ENCODE measurements around the gene RPSA.
A peak's percentile ranks its signal among the peaks of the same experiment; 100 is the strongest.
"Not testable (repeated sequence)": the region's sequence is repeated elsewhere in the genome, so short reads cannot be mapped to it uniquely, and the experiment has no call there.

RPSA gene

GRCh38 chr3:39406368-39407258 lies at the start of gene RPSA:
RPSA (plus strand) TSS chr3:39406720; CDS start chr3:39407654, 934 bp downstream.
- H3K27me3 ChIP-seq = no peaks in the 10 kb centered on the region
- peak within 1 kb of the TSS; percentile 99 for H3K27ac ChIP-seq
- H4K20me1 ChIP-seq = peaks cover 50% of the 10 kb centered on the region
- H3K9ac ChIP-seq = peak within 1 kb of the TSS; percentile 99
- H3K4me1 ChIP-seq = peaks cover 68% of the 10 kb centered on the region
- H3K36me3 ChIP-seq = peaks cover 42% of the 10 kb centered on the region
- peak within 1 kb of the TSS; percentile 91 for H3K4me3 ChIP-seq
- no peak for TF ChIP-seq Cebpa-rat (IDR thresholded peaks at IDR 0.05)
- H3K4me2 ChIP-seq = peak within 1 kb of the TSS; percentile 96
- no peaks in the 10 kb centered on the region for H3K9me3 ChIP-seq

GRCh38 chr3:39358333-39358732 lies 48.2 kb upstream of the RPSA start:
- H3K4me3 ChIP-seq = no peak overlapping the region
- no peaks in the 10 kb centered on the region for H3K9me3 ChIP-seq
- no peaks in the 10 kb centered on the region for H4K20me1 ChIP-seq
- H3K27ac ChIP-seq = no peak overlapping the region
- no peak for TF ChIP-seq Cebpa-rat (IDR thresholded peaks at IDR 0.05)
- no peak overlapping the region for H3K9ac ChIP-seq
- no peaks in the 10 kb centered on the region for H3K36me3 ChIP-seq
- peaks cover 16% of the 10 kb centered on the region for H3K4me1 ChIP-seq
- H3K27me3 ChIP-seq = no peaks in the 10 kb centered on the region
- no peak overlapping the region for H3K4me2 ChIP-seq

- TF ChIP-seq Cebpa-rat (IDR thresholded peaks at IDR 0.05) = no peak
- H3K9ac ChIP-seq = no peak overlapping the region
- H3K27ac ChIP-seq = no peak overlapping the region
- H4K20me1 ChIP-seq = no peaks in the 10 kb centered on the region
- H3K27me3 ChIP-seq = no peaks in the 10 kb centered on the region
- H3K9me3 ChIP-seq = no peaks in the 10 kb centered on the region
- no peaks in the 10 kb centered on the region for H3K36me3 ChIP-seq
- no peak overlapping the region for H3K4me3 ChIP-seq
- H3K4me1 ChIP-seq = peaks cover 16% of the 10 kb centered on the region
- H3K4me2 ChIP-seq = peak overlapping the region; percentile 67
Measured at GRCh38 chr3:39361252-39361927, 45.1 kb upstream of the RPSA start.

- H4K20me1 ChIP-seq = no peaks in the 10 kb centered on the region
- no peaks in the 10 kb centered on the region for H3K27me3 ChIP-seq
- no peak overlapping the region for H3K4me3 ChIP-seq
- no peak overlapping the region for H3K27ac ChIP-seq
- H3K4me2 ChIP-seq = peak overlapping the region; percentile 67
- no peak overlapping the region for H3K9ac ChIP-seq
- H3K4me1 ChIP-seq = peaks cover 16% of the 10 kb centered on the region
- no peaks in the 10 kb centered on the region for H3K36me3 ChIP-seq
- H3K9me3 ChIP-seq = no peaks in the 10 kb centered on the region
- TF ChIP-seq Cebpa-rat (IDR thresholded peaks at IDR 0.05) = no peak
Measured at GRCh38 chr3:39362192-39362591, 44.3 kb upstream of the RPSA start.

GRCh38 chr3:39362812-39363211 lies 43.7 kb upstream of the RPSA start:
- Histone ChIP-seq H3K4me1 (peaks cover 16% of the 10 kb centered on the region), H3K4me2 (peak overlapping the region; percentile 67; the same call in 1 of the 2 replicates), H3K27ac (no peak overlapping the region)

GRCh38 chr3:39370450-39370849 lies 36.1 kb upstream of the RPSA start:
- H3K9me3 ChIP-seq = peaks cover 11% of the 10 kb centered on the region
- not testable (repeated sequence) for H4K20me1 ChIP-seq, H3K4me1 ChIP-seq, H3K9ac ChIP-seq, H3K27me3 ChIP-seq, H3K27ac ChIP-seq, H3K36me3 ChIP-seq, H3K4me2 ChIP-seq, H3K4me3 ChIP-seq

More at GRCh38 chr3:39362812-39363211, 43.7 kb upstream of the RPSA start:
- Histone ChIP-seq H3K27me3 (no peaks in the 10 kb centered on the region), H3K9ac (no peak overlapping the region), H4K20me1 (no peaks in the 10 kb centered on the region), H3K36me3 (no peaks in the 10 kb centered on the region), H3K9me3 (no peaks in the 10 kb centered on the region), H3K4me3 (no peak overlapping the region)
- no peak for TF ChIP-seq Cebpa-rat (IDR thresholded peaks at IDR 0.05)

- Histone ChIP-seq H3K27me3 (no peaks in the 10 kb centered on the region), H3K27ac (no peak overlapping the region), H3K4me1 (no peaks in the 10 kb centered on the region), H3K9me3 (peaks cover 11% of the 10 kb centered on the region), H4K20me1 (no peaks in the 10 kb centered on the region), H3K4me3 (no peak overlapping the region), H3K36me3 (no peaks in the 10 kb centered on the region), H3K9ac (no peak overlapping the region), H3K4me2 (no peak overlapping the region)
- no peak for TF ChIP-seq Cebpa-rat (IDR thresholded peaks at IDR 0.05)
Measured at GRCh38 chr3:39372833-39373232, 33.7 kb upstream of the RPSA start.

GRCh38 chr3:39376959-39377634 lies 29.4 kb upstream of the RPSA start:
- H3K4me2 ChIP-seq = no peak overlapping the region
- no peaks in the 10 kb centered on the region for H3K36me3 ChIP-seq
- H4K20me1 ChIP-seq = no peaks in the 10 kb centered on the region
- no peak overlapping the region for H3K4me3 ChIP-seq
- no peak for TF ChIP-seq Cebpa-rat (IDR thresholded peaks at IDR 0.05)
- no peaks in the 10 kb centered on the region for H3K27me3 ChIP-seq
- H3K9ac ChIP-seq = no peak overlapping the region
- peaks cover 16% of the 10 kb centered on the region for H3K4me1 ChIP-seq
- no peak overlapping the region for H3K27ac ChIP-seq
- H3K9me3 ChIP-seq = peaks cover 5% of the 10 kb centered on the region

GRCh38 chr3:39378088-39378487 lies 28.4 kb upstream of the RPSA start:
- no peak overlapping the region for H3K27ac ChIP-seq
- H3K4me1 ChIP-seq = peaks cover 25% of the 10 kb centered on the region
- H3K9ac ChIP-seq = no peak overlapping the region
- no peak overlapping the region for H3K4me3 ChIP-seq
- no peaks in the 10 kb centered on the region for H3K36me3 ChIP-seq
- no peak for TF ChIP-seq Cebpa-rat (IDR thresholded peaks at IDR 0.05)
- no peaks in the 10 kb centered on the region for H3K9me3 ChIP-seq
- no peaks in the 10 kb centered on the region for H4K20me1 ChIP-seq
- no peak overlapping the region for H3K4me2 ChIP-seq
- no peaks in the 10 kb centered on the region for H3K27me3 ChIP-seq
